Parathyroid adenoma (tissue), 2 donors: ENCODE results near the gene XRCC4.
"Not testable (repeated sequence)": the region's sequence is repeated elsewhere in the genome, so short reads cannot be mapped to it uniquely, and the experiment has no call there.

Experiments used
- H2AFZ ChIP-seq: fragments of 300-600 bp; sonication (generic); one replicate; pipeline ENCODE4 v1.7.0; 2017; ENCODE audit warnings: antibody characterized with exemption, mild to moderate bottlenecking
- H3K27ac ChIP-seq: fragments of 300-600 bp; sonication (generic); one replicate; pipeline ENCODE4 v1.7.0; 2017
- H3K27me3 ChIP-seq: fragments of 300-600 bp; sonication (generic); one replicate; pipeline ENCODE4 v1.7.0; 2017; ENCODE audit warnings: low read length; ENCODE audit not compliant: control insufficient read depth, insufficient read depth
- H3K36me3 ChIP-seq: fragments of 300-600 bp; sonication (generic); one replicate; pipeline ENCODE4 v1.7.0; 2017; ENCODE audit warnings: low read length; ENCODE audit not compliant: control insufficient read depth, insufficient read depth
- H3K4me1 ChIP-seq: fragments of 300-600 bp; sonication (generic); one replicate; pipeline ENCODE4 v1.7.0; 2017; ENCODE audit warnings: control low read depth
- H3K4me2 ChIP-seq: fragments of 300-600 bp; sonication (generic); one replicate; pipeline ENCODE4 v1.7.0; 2017; ENCODE audit warnings: low read length
- H3K4me3 ChIP-seq: fragments of 300-600 bp; sonication (generic); one replicate; pipeline ENCODE4 v1.7.0; 2017; ENCODE audit warnings: low read depth, low read length
- H3K79me2 ChIP-seq: fragments of 300-600 bp; sonication (generic); one replicate; pipeline ENCODE4 v1.7.0; 2017; ENCODE audit warnings: control low read depth
- H3K9ac ChIP-seq: fragments of 300-600 bp; sonication (generic); one replicate; pipeline ENCODE4 v1.7.0; 2017; ENCODE audit warnings: mild to moderate bottlenecking
- H3K9me3 ChIP-seq: fragments of 300-600 bp; sonication (generic); one replicate; pipeline ENCODE4 v1.7.0; 2017; ENCODE audit warnings: low read length; ENCODE audit not compliant: control insufficient read depth
- TF ChIP-seq, protein P1 (sequence below): fragments of 300-600 bp; sonication (generic); IDR thresholded peaks from one replicate; pipeline ENCODE4 v1.7.0; 2017; ENCODE audit warnings: antibody characterized with exemption, mild to moderate bottlenecking
- donor health status: primary hyperparathyroidism.

Gene XRCC4

GRCh38 chr5:83148370-83148769 is 71.0 kb downstream of the XRCC4 start:
- H3K4me2 ChIP-seq, result no peak overlapping the region
- H3K4me3 ChIP-seq, result no peak overlapping the region
- H3K27me3 ChIP-seq, result no peaks in the 10 kb centered on the region
- TF ChIP-seq, protein P1, sequence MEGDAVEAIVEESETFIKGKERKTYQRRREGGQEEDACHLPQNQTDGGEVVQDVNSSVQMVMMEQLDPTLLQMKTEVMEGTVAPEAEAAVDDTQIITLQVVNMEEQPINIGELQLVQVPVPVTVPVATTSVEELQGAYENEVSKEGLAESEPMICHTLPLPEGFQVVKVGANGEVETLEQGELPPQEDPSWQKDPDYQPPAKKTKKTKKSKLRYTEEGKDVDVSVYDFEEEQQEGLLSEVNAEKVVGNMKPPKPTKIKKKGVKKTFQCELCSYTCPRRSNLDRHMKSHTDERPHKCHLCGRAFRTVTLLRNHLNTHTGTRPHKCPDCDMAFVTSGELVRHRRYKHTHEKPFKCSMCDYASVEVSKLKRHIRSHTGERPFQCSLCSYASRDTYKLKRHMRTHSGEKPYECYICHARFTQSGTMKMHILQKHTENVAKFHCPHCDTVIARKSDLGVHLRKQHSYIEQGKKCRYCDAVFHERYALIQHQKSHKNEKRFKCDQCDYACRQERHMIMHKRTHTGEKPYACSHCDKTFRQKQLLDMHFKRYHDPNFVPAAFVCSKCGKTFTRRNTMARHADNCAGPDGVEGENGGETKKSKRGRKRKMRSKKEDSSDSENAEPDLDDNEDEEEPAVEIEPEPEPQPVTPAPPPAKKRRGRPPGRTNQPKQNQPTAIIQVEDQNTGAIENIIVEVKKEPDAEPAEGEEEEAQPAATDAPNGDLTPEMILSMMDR, result no peak
- H2AFZ ChIP-seq, result no peak overlapping the region
- no peak overlapping the region for H3K27ac ChIP-seq
- no peaks in the 10 kb centered on the region for H3K4me1 ChIP-seq
- no peaks in the 10 kb centered on the region for H3K79me2 ChIP-seq
- no peaks in the 10 kb centered on the region for H3K9me3 ChIP-seq
- no peak overlapping the region for H3K9ac ChIP-seq
- H3K36me3 ChIP-seq, result no peaks in the 10 kb centered on the region

DNA sequence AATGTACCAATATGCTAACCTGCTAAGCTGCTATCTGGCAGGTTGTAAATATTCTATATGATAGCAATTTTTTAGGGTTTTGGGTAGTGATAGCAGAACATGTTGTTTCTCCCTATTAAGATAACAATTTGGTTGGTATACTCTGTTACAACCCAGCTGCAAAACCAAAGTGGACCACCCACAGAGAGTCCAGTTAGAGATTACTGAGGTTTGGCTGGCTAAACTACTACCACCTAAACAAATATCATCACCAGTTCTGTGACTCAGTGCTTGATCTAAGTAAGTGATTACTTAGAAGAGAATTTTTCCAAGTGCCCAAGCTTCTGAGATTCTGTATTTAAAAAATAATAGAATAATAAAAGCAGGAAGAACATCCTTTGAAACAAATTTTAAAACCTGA is 72.3 kb downstream of the XRCC4 start:
- Histone ChIP-seq H3K4me1 (no peaks in the 10 kb centered on the region), H3K79me2 (no peaks in the 10 kb centered on the region), H3K9me3 (no peaks in the 10 kb centered on the region), H3K4me3 (no peak overlapping the region), H2AFZ (no peak overlapping the region), H3K36me3 (no peaks in the 10 kb centered on the region), H3K27ac (no peak overlapping the region), H3K4me2 (no peak overlapping the region), H3K9ac (no peak overlapping the region), H3K27me3 (no peaks in the 10 kb centered on the region)
- TF ChIP-seq, protein P1, result no peak

GRCh38 chr5:83151821-83152220 is 74.5 kb downstream of the XRCC4 start:
- Histone ChIP-seq H3K4me1 (no peaks in the 10 kb centered on the region), H3K9ac (no peak overlapping the region), H3K4me2 (no peak overlapping the region), H3K79me2 (no peaks in the 10 kb centered on the region), H3K36me3 (no peaks in the 10 kb centered on the region), H2AFZ (no peak overlapping the region), H3K4me3 (no peak overlapping the region), H3K27me3 (no peaks in the 10 kb centered on the region), H3K27ac (no peak overlapping the region), H3K9me3 (no peaks in the 10 kb centered on the region)
- TF ChIP-seq, protein P1, result no peak

- H3K9me3 ChIP-seq, H3K9ac ChIP-seq, H2AFZ ChIP-seq, H3K27me3 ChIP-seq, H3K79me2 ChIP-seq, H3K4me1 ChIP-seq, H3K36me3 ChIP-seq, H3K27ac ChIP-seq, H3K4me3 ChIP-seq, H3K4me2 ChIP-seq: not testable (repeated sequence)
These were observed 75.6 kb downstream of the XRCC4 start for GRCh38 chr5:83152996-83153395.

DNA sequence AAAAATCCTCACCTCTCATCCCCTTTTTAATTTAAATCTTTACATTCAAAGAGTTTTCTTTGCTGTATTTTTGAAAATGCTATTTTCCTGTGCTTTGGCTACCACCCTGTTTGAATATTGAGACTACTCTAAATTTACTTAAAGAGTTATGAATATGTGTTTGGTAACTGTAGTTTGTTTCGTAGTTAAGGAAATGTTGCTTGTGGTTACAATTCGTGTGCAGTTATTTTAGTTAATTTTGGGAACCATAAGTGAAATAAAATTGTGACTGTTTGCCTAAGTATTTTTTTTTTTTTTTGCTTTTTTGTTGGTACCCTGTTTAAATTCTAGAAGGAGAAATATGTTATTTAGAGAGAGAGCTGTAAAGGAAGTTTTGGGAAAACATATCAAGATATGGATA is 78.7 kb downstream of the XRCC4 start:
- TF ChIP-seq, protein P1, result no peak
- Histone ChIP-seq H3K9me3 (no peaks in the 10 kb centered on the region), H2AFZ (no peak overlapping the region), H3K27ac (no peak overlapping the region), H3K9ac (no peak overlapping the region), H3K4me3 (no peak overlapping the region), H3K36me3 (no peaks in the 10 kb centered on the region), H3K79me2 (no peaks in the 10 kb centered on the region), H3K4me1 (no peaks in the 10 kb centered on the region), H3K4me2 (no peak overlapping the region), H3K27me3 (no peaks in the 10 kb centered on the region)
